ENCODE data around the gene ZBTB39. TPM values are rescaled to one million over a fixed set of nuclear protein-coding genes. Genes with fewer than 3 reads are reported as not detected.

Gene ZBTB39
- total and polyA plus RNA-seq, 2 of the 13 experiments (the other 11 are each of a cell fraction or from before 2014, with no cell fraction given), result 6.5 to 6.9 TPM

- peaks cover 9% of the 10 kb centered on the region; the same call in 1 of the 2 replicates for H3K9me3 ChIP-seq (ENCODE audit: low read length)
- H3K79me2 ChIP-seq (ENCODE audit: insufficient read depth, low read length), result no peaks in the 10 kb centered on the region
- H3K27me3 ChIP-seq (ENCODE audit: control insufficient read depth in 1 of 2, insufficient read depth in 2 of 2, low read length in 2 of 2), result no peaks in the 10 kb centered on the region
- intact Hi-C loops (cut with micrococcal nuclease; ENCODE audit: unreplicated experiment), result no loop called here
- POLR2A ChIA-PET, result no interaction called here
- H3K4me2 ChIP-seq (ENCODE audit: low read depth, low read length), result no peak overlapping the region
- no peak overlapping the region for H3K4me3 ChIP-seq (replicated peaks in 1 of 3; ENCODE audit: insufficient read depth in 1 of 3, low read depth in 2 of 3, low read length in 3 of 3)
- no TSS peak for BruUV-seq (replicated peaks)
- no peak for TF ChIP-seq ZNF780A (CRISPR knock-in tag; IDR thresholded peaks at IDR 0.05)
- TF ChIP-seq ZNF430 (CRISPR knock-in tag; IDR thresholded peaks at IDR 0.05), result no peak
- no peak for TF ChIP-seq ZNF335 (CRISPR knock-in tag; IDR thresholded peaks at IDR 0.05)
- no peak for TF ChIP-seq MAX (IDR thresholded peaks at IDR 0.05)
- no peak overlapping the region for H2AFZ ChIP-seq (ENCODE audit: low read length)
- in situ Hi-C loops (cut with HindIII; ENCODE audit: extremely low pct_ligation_motif_present, low pct_unique_long_range_greater_than_20kb), result no loop called here
- no peak for DNase-seq (ENCODE audit: low spot score)
- H4K20me1 ChIP-seq (ENCODE audit: insufficient read depth, low read length), result no peaks in the 10 kb centered on the region
- H3K9ac ChIP-seq (ENCODE audit: insufficient read depth, low read depth, low read length), result no peak overlapping the region
- H3K36me3 ChIP-seq (replicated peaks in 1 of 2; ENCODE audit: control insufficient read depth in 1 of 2, insufficient read depth in 2 of 2, low read length in 2 of 2), result no peaks in the 10 kb centered on the region
- H3K27ac ChIP-seq (ENCODE audit: extremely low read length, insufficient read depth, low read length), result no peak overlapping the region
- peaks cover 44% of the 10 kb centered on the region for H3K4me1 ChIP-seq (ENCODE audit: insufficient read depth, low read length)
- FAIRE-seq, result no peak
- CTCF ChIA-PET (ENCODE audit: low intra/inter-chr PET ratio, low total read pairs), result no interaction called here
- 78% methylated on average over 6 of the region's 6 CpGs for WGBS (ENCODE audit: low lambda C conversion rate)
- ATAC-seq, result no peak
These were observed 52.0 kb downstream of the ZBTB39 start for GRCh38 chr12:56954057-56954957.

- H3K9ac ChIP-seq (ENCODE audit: insufficient read depth, low read depth, low read length), result no peak overlapping the region
- BruUV-seq (replicated peaks), result no TSS peak
- H3K27ac ChIP-seq (ENCODE audit: extremely low read length, insufficient read depth, low read length), result no peak overlapping the region
- FAIRE-seq, result no peak
- WGBS (ENCODE audit: low lambda C conversion rate), result 0% methylated on average over 1 of the region's 1 CpG
- no peaks in the 10 kb centered on the region for H3K36me3 ChIP-seq (replicated peaks in 1 of 2; ENCODE audit: control insufficient read depth in 1 of 2, insufficient read depth in 2 of 2, low read length in 2 of 2)
- H3K9me3 ChIP-seq (ENCODE audit: low read length), result peaks cover 5% of the 10 kb centered on the region; the same call in 1 of the 2 replicates
- TF ChIP-seq ATF5 (CRISPR knock-in tag; IDR thresholded peaks at IDR 0.05; ENCODE audit: low read depth), result no peak
- TF ChIP-seq ZNF670 (CRISPR knock-in tag; IDR thresholded peaks at IDR 0.05; ENCODE audit: borderline replicate concordance), result no peak
- TF ChIP-seq PHF8 (CRISPR knock-in tag; IDR thresholded peaks at IDR 0.05), result no peak
- TF ChIP-seq NCOA5 (CRISPR knock-in tag; IDR thresholded peaks at IDR 0.05), result no peak
- TF ChIP-seq ZNF7 (CRISPR knock-in tag; IDR thresholded peaks at IDR 0.05), result no peak
- TF ChIP-seq TFDP2 (CRISPR knock-in tag; IDR thresholded peaks at IDR 0.05), result no peak
- no peak for TF ChIP-seq ZNF674 (CRISPR knock-in tag; IDR thresholded peaks at IDR 0.05; ENCODE audit: low read depth)
- TF ChIP-seq HNRNPH1 (optimal IDR thresholded peaks at IDR 0.05; ENCODE audit: low read depth, low read length), result no peak
- no peaks in the 10 kb centered on the region for H3K27me3 ChIP-seq (ENCODE audit: control insufficient read depth in 1 of 2, insufficient read depth in 2 of 2, low read length in 2 of 2)
- H2AFZ ChIP-seq (ENCODE audit: low read length), result no peak overlapping the region
- ATAC-seq, result no peak
- H3K4me2 ChIP-seq (ENCODE audit: low read depth, low read length), result no peak overlapping the region
- peaks cover 34% of the 10 kb centered on the region for H3K4me1 ChIP-seq (ENCODE audit: insufficient read depth, low read length)
- ChIA-PET POLR2A (no interaction called here), CTCF (ENCODE audit: low intra/inter-chr PET ratio, low total read pairs) (no interaction called here)
- in situ Hi-C loops (cut with HindIII; ENCODE audit: extremely low pct_ligation_motif_present, low pct_unique_long_range_greater_than_20kb), result no loop called here
- H3K4me3 ChIP-seq (replicated peaks in 1 of 3; ENCODE audit: insufficient read depth in 1 of 3, low read depth in 2 of 3, low read length in 3 of 3), result no peak overlapping the region
- H3K79me2 ChIP-seq (ENCODE audit: insufficient read depth, low read length), result no peaks in the 10 kb centered on the region
- DNase-seq (ENCODE audit: low spot score), result no peak
- intact Hi-C loops (cut with micrococcal nuclease; ENCODE audit: unreplicated experiment), result no loop called here
- no peaks in the 10 kb centered on the region for H4K20me1 ChIP-seq (ENCODE audit: insufficient read depth, low read length)
These were observed 53.0 kb downstream of the ZBTB39 start for GRCh38 chr12:56953314-56953713.
